NCI-H2029 (cell line): ENCODE measurements around the gene USP3.
A peak's percentile ranks its signal among the peaks of the same experiment; 100 is the strongest.
"Not testable (repeated sequence)": the region's sequence is repeated elsewhere in the genome, so short reads cannot be mapped to it uniquely, and the experiment has no call there.

Experiments
- DNase-seq: peaks from one replicate; lab custom pipeline; 2025; lab: John Stamatoyannopoulos, UW

Gene USP3

DNA sequence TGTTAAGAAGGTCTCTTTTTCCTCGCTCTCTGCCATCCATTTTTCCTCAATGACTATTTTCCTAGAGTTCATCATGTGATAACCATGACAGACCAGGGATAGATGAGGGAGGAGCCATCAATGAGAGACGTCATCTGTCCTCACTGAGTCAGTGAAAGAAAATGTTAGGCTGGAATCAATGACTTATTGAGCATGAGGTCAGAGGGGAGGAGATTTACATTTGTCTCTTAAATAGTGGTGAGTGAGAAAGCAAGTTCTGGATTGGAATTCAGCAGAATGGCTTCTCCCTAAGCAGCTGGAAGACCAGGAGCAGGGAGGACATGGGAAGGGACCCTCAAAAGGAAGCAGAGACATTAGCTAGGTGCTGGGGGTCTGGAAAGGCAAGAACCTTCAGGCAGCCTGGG, 28.2 kb upstream of the USP3 start:
- no peak for DNase-seq

GRCh38 chr15:63478243-63478642, 26.1 kb upstream of the USP3 start:
- no peak for DNase-seq

DNA sequence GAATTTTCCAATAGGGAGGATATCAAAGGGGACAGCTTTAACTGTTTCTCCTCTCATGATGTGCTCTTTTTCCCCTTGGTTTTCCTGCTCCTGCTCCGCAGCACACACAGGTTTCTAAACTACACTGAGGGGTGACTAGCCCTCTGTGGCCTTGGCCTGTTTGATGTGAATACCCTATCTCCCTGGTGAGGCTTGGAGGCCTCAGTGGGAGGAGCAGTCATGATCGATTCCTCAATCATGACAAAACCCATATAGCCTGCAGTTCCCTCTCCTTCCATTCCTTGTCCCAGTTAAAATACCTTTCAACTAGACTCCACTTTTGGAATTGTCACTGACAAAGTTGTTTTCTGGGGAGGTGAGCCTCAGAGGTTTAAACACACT, 24.0 kb upstream of the USP3 start:
- DNase-seq, result no peak

- no peak for DNase-seq
Observed at GRCh38 chr15:63481105-63481810, 23.1 kb upstream of the USP3 start.

DNA sequence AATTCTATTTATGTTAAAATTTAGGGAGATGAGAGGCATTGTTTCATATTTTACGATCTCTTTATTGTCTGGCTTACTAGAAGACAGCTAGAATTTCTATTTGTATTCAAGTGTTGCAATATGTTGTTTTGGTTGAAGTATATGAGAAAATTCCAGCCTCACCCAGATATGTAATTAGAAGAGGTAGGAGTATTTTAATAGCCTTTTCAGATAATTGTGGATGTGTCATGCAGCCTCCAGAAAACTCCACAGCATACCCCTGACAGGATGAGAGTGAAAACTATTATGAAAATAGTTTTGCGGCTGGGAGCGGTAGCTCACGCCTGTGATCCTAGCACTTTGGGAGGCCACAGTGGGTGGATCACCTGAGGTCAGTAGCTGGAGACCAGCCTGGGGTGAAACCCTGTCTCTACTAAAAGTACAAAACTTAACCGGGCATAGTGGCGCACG, 21.5 kb upstream of the USP3 start:
- no peak for DNase-seq

DNA sequence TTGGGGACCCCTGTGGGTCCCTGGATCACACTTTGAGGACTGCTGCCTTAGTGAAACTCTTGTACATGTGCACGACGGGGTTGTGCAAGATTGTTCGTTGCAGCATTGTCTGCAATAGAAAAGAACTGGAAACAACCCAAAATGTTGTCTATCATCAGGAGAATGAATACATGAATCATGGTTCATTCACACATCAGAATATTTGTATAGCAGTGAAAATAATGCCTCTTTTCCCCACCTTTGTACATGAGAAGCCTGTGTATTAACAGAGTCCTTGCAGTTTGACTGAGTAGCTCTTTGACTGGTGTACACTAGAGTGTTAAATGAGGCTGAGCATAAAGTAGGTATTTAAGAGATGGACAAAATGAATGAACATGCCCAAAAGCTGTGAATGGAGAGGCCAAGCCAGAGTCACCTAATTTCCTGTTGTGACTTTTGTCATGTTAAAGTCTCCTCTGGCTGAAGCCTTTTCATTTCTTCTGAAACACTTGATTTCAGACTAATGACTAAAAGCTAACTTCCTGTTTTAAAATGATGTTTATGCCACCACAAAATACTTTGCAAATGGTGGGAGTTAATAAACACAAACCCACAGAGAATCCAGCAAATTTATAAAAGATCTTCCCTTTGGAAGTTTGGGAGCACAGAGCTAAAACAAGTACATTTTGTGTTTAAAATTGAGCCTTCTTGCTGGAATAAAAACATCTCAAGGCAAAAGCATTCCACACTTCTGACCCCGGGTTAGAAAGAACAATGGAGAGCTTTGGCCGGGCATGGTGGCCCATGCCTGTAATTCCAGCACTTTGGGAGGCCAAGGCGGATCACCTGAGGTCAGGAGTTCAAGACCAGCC, 20.6 kb upstream of the USP3 start:
- DNase-seq, result no peak

DNA sequence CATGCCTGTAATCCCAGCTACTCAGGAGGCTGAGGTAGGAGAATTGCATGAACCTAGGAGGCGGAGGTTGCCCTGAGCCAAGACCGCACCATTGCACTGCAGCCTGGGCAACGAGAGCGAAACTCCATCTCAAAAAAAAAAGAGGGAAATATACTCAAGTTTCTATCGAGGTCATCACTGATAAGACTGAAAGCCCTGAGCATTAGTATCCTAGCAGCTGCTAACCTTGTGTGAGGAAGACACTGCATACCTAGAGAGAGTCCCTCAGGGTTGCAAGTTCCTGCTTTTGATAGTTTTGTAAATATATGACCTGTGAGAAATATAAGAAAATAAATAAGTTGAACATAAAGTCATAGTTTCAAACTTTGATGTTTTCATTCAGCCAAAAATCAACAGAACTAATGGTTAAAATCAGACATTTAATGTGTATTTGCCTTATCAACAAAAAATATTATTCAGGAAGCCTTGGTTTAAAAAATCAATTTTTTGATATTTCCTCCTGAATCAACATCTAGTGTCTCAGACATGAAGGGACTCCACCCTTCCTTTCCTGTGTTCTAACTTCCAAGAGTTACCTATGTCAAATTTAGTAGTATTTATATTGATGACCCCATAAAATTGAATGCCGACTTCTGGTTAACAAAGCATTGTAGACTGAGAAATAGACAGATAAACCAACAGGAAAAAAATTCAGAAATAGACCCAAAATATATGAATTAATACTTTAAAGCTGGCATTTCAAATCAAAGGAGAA, 19.8 kb upstream of the USP3 start:
- DNase-seq, result no peak

- peak; percentile 49 for DNase-seq
Observed at GRCh38 chr15:63487076-63487757, 17.2 kb upstream of the USP3 start.

DNA sequence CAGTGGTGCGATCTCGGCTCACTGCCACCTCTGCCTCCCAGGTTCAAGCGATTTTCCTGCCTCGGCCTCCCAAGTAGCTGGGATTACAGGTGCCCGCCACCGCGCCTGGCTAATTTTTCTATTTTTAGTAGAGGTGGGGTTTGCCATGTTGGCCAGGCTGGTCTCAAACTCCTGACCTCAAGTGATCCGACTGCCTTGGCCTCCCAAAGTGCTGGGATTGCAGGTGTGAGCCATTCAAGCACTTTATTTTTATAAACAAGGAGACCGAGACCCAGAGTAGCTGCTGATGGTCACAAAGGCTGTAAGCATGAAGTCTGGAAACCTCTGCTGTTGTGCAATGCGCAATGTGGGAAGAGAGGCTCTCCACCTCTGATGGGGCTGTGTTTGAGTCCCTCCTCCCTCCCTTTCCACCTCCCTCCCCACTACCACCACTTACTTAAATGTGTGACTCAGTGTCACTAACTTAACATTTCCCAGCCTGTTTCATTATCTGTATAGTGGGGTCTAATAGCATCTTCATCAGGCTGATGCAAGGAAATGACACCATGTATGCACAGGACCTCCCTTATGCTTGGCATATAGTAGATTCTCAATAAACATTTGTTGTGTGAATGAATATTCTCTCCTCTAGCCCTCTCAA, 16.5 kb upstream of the USP3 start:
- not testable (repeated sequence) for DNase-seq

DNA sequence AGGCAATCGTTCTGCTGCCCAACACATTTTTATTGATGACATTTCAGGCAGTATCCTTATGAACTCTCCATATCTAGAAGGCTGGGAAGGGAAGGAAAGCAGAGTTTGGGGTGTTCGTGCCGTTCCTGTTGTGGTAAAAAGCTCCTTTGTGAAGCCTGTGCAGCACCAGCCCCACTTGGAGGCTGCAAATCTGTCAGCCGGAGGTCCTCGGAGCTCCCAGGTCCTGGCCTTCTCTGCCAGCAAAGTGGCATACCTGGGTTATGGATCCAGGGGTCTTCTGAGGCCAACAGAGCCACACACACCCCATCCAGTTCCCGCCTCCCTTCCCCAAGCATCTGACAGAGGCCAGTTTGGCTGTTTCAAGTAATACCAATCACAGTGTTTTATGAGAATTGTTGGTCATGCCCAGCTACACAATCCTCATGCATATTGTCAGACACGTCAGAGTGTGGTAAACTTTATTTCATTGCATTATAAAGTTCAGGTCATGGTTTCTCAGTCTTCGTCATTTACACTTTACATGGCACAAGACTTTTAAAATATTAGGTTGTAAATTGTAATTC, 15.9 kb upstream of the USP3 start:
- DNase-seq, result no peak

DNA sequence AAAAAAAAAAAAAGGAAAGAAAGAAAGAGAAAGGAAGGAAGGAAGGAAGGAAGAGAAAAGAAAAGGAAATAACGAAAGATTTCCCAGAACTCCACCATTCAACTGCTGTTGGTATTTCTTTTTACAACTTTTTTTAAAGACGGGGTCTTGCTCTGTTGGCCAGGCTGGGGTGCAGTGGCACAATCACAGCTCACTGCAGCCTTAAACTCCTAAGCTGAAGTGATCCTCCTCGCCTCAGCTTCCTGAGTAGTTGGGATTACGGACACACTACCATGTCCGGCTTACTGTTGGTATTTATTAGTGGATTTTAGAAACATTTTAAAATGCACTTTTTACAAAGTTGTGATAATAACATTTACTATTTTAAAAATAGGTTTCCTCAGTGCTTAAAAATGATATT, 15.0 kb upstream of the USP3 start:
- no peak for DNase-seq

GRCh38 chr15:63490345-63491034, 13.9 kb upstream of the USP3 start:
- no peak for DNase-seq

- DNase-seq, result no peak
Observed at GRCh38 chr15:63491116-63491827, 13.1 kb upstream of the USP3 start.

DNA sequence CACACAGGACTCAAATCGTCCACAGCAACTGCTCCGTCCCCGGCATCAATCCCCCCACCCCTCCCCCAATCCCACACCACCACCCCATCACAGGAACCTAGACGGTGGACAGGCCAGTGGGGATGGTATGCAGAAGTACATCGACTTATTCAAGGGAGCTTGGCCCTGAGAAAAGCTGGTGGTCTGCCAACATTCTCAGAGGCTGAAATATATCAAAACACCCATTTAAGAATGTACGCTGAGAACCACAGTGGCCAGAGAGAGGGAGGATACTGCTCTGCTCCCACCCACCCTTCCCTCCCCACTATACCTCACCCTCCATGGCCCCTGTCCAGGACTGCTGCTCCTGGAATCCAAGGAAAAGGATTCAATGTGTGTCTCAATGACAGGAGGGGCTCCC, 12.4 kb upstream of the USP3 start:
- no peak for DNase-seq

DNA sequence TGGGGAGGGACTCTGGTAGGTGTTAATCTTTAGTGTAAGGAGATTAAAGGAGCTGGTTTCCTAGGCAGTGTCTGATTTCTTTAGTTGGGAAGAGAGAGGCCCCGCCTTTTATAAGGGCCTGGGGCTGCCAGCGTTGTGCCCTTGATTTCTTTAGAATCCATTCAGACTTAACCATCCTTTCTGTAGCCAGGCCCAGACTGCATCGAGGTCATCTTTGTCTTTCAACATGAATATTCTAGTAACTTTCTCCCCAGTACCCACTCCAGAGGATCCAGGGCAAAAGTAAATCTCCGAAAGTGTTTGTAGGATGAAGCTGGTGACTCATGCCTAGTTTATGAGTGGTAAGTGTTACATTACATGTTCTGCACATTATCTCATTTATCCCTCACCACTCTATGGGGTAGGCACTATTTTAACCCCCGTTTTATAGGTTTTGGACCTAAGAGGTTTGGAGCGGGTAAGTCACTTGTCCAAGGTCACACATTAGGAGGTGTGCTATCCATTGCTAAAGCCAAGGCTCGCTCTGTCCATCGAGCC, 11.8 kb upstream of the USP3 start:
- DNase-seq, result no peak

DNA sequence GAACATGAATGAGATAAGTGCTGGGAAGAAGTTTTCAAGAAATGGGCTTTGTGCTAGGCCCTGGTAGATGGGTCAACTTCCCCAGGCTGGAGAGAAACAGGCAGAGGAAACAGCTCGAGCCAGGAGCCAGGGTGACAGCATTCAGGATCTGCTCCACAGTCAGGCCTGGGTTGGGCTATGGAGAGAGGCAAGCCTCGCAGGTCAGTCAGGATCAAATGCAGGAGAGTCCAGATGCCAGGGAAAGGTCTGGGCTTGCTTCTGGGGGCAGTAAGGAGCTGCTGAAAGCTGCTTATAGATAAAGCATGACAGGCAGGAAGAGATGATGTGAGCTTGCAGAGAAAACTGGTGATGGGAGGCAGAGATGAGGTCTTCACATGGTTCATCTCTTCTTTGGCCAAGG, 11.0 kb upstream of the USP3 start:
- no peak for DNase-seq

GRCh38 chr15:63494408-63494807, 10.0 kb upstream of the USP3 start:
- no peak for DNase-seq

GRCh38 chr15:63495343-63495742, 9.1 kb upstream of the USP3 start:
- no peak for DNase-seq

DNA sequence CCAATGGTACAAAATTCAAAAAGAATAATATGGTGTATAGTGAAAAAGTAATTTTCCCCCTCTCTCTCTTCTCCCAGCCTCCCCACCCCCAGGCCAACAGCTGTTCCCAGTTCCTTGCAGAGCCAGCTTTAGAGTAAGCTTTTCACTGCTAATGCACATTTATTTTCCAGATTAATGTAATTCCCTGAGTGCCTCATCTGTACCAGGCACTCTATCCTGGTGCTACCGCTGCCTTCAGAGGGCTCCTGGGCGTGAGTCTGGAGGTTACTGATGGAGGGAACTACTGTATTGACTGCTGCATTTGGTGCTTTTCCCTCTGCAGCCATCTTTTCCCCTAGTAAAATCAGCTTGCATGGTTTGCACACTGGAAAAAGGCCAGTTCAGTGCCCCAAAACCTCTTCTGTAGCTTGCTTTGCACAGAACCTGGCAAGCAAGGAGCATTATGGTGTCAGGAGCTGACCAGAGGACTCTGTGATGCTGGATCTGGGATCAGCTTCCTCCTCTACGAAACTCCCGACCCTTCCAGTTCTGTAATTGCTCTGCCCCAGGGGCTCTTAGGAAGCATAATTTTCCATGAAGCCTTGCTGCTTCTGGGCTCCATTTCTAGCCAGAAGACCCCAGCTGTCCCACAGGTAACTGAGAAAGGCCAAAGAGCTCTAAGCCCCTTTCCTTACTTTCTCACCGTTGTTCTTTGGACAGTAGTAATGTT, 8.5 kb upstream of the USP3 start:
- DNase-seq, result no peak
